Liver (tissue), 9 donors: ENCODE measurements around the gene CYBRD1. TPM values are rescaled to one million over a fixed set of nuclear protein-coding genes. Genes with fewer than 3 reads are reported as not detected.

Source experiments
- DNase-seq: peaks from one replicate; pipeline ENCODE4 v3.0.0-alpha.2; 2017; ENCODE audit warnings: low spot score
- H3K27ac ChIP-seq, 2 donors: one replicate each; pipeline ENCODE4 v1.7.0; 2013; ENCODE audit warnings: inconsistent platforms in 2 of 2, low read length in 2 of 2, control low read depth in 1 of 2, low read depth in 1 of 2, mild to moderate bottlenecking in 1 of 2
- H3K27me3 ChIP-seq, 4 donors: one replicate each; pipeline versions ENCODE4 v1.6.1 to v1.7.0; 2013; ENCODE audit warnings: low read length in 3 of 4, inconsistent platforms in 1 of 4, mild to moderate bottlenecking in 1 of 4, moderate library complexity in 1 of 4; ENCODE audit not compliant: control insufficient read depth in 4 of 4, insufficient read depth in 4 of 4
- H3K36me3 ChIP-seq, 4 donors: one replicate each; pipeline versions ENCODE4 v1.6.1 to v1.7.0; 2013; ENCODE audit warnings: low read length in 3 of 4, mild to moderate bottlenecking in 3 of 4, low read depth in 1 of 4, moderate library complexity in 1 of 4; ENCODE audit not compliant: control insufficient read depth in 4 of 4, insufficient read depth in 3 of 4
- H3K4me1 ChIP-seq, 4 donors: one replicate each; pipeline versions ENCODE4 v1.6.1 to v1.7.0; 2013; ENCODE audit warnings: low read length in 3 of 4, mild to moderate bottlenecking in 3 of 4, moderate library complexity in 1 of 4; ENCODE audit not compliant: control insufficient read depth in 4 of 4, insufficient read depth in 4 of 4
- H3K4me3 ChIP-seq, 3 donors: one replicate each; pipeline versions ENCODE4 v1.6.1 to v1.7.0; 2013; ENCODE audit warnings: low read length in 3 of 3, control low read depth in 1 of 3, low read depth in 1 of 3, mild to moderate bottlenecking in 1 of 3
- H3K9ac ChIP-seq, 2 donors: one replicate each; pipeline ENCODE4 v1.7.0; 2013; ENCODE audit warnings: low read length in 2 of 2, mild to moderate bottlenecking in 2 of 2, moderate library complexity in 2 of 2, control low read depth in 1 of 2, low read depth in 1 of 2
- H3K9me3 ChIP-seq, 4 donors: one replicate each; pipeline versions ENCODE4 v1.6.1 to v1.7.0; 2013; ENCODE audit warnings: low read length in 3 of 4; ENCODE audit not compliant: control insufficient read depth in 4 of 4
- ATF3 ChIP-seq: IDR thresholded peaks from 2 replicates; pipeline ENCODE4 v1.6.1; 2016; ENCODE audit warnings: antibody characterized with exemption
- CTCF ChIP-seq: fragments of 150-350 bp; IDR thresholded peaks from 2 replicates; pipeline ENCODE4 v1.5.1; 2017; ENCODE audit warnings: improper control_type of control experiment, low read depth, low read length; ENCODE audit not compliant: missing input control
- EGR1 ChIP-seq, 2 donors: IDR thresholded peaks; 2 replicates each; pipeline ENCODE4 v1.6.1; 2016 to 2018; ENCODE audit warnings: antibody characterized with exemption in 2 of 2, low read depth in 2 of 2
- FOXA1 ChIP-seq: IDR thresholded peaks from 2 replicates; pipeline ENCODE4 v1.6.1; 2016; ENCODE audit warnings: antibody characterized with exemption
- FOXA2 ChIP-seq: IDR thresholded peaks from 2 replicates; pipeline ENCODE4 v1.6.1; 2016; ENCODE audit warnings: antibody characterized with exemption
- GABPA ChIP-seq, 2 donors: IDR thresholded peaks in 1 of 2; conservative IDR thresholded peaks in 1 of 2; 2 replicates each; pipeline ENCODE4 v1.6.1; 2016; ENCODE audit warnings: antibody characterized with exemption in 2 of 2, mild to moderate bottlenecking in 1 of 2, moderate library complexity in 1 of 2
- HNF4A ChIP-seq, 2 donors: conservative IDR thresholded peaks; 2 replicates each; pipeline ENCODE4 v1.6.1; 2016; ENCODE audit warnings: antibody characterized with exemption in 2 of 2, mild to moderate bottlenecking in 2 of 2
- HNF4G ChIP-seq: IDR thresholded peaks from 2 replicates; pipeline ENCODE4 v1.6.1; 2016; ENCODE audit warnings: antibody characterized with exemption
- JUND ChIP-seq, 2 donors: IDR thresholded peaks; 2 replicates each; pipeline ENCODE4 v1.6.1; 2016; ENCODE audit warnings: antibody characterized with exemption in 2 of 2
- MAX ChIP-seq: IDR thresholded peaks from 2 replicates; pipeline ENCODE4 v1.6.1; 2016; ENCODE audit warnings: antibody characterized with exemption
- NR2F2 ChIP-seq: IDR thresholded peaks from 2 replicates; pipeline ENCODE4 v1.6.1; 2016; ENCODE audit warnings: antibody characterized with exemption
- RAD21 ChIP-seq, 2 donors: IDR thresholded peaks; 2 replicates each; pipeline ENCODE4 v1.6.1; 2016; ENCODE audit warnings: antibody characterized with exemption in 2 of 2, mild to moderate bottlenecking in 2 of 2
- REST ChIP-seq: IDR thresholded peaks from 2 replicates; pipeline ENCODE4 v1.6.1; 2016; ENCODE audit warnings: antibody characterized with exemption, mild to moderate bottlenecking
- RXRA ChIP-seq, 2 donors: IDR thresholded peaks; 2 replicates each; pipeline ENCODE4 v1.6.1; 2017 to 2018; ENCODE audit warnings: antibody characterized with exemption in 2 of 2, mild to moderate bottlenecking in 1 of 2
- SP1 ChIP-seq: IDR thresholded peaks from 2 replicates; pipeline ENCODE4 v1.6.1; 2018; ENCODE audit warnings: antibody characterized with exemption, mild to moderate bottlenecking
- TAF1 ChIP-seq: conservative IDR thresholded peaks from 2 replicates; pipeline ENCODE4 v1.6.1; 2016; ENCODE audit warnings: antibody characterized with exemption, mild to moderate bottlenecking
- YY1 ChIP-seq: IDR thresholded peaks from 2 replicates; pipeline ENCODE4 v1.6.1; 2016; ENCODE audit warnings: antibody characterized with exemption, mild to moderate bottlenecking
- WGBS: extraction: QIAGEN DNeasy Blood & Tissue Kit; methylation state at CpG from one replicate; pipeline ENCODE4 v1.1.7; 2013; 5-methylcytosine and 5-hydroxymethylcytosine counted together
- polyA plus RNA-seq, 2 donors: library from polyadenylated mRNA; stranded (reverse) in 1 of 2; unstranded in 1 of 2; fragments of 200-250 nt in 1 of 2; fragments of >200 nt in 1 of 2; fragmentation: Nextera tagmentation in 1 of 2; extraction: Ambion mirVana in 1 of 2; gene quantifications; one replicate each; pipeline versions ENCODE4 v1.2.1 to v1.2.3, GENCODE V29; 2013 to 2015
- total RNA-seq, 2 donors: library from RNA; depleted of rRNA; stranded (reverse); fragments of >200 nt; gene quantifications; one replicate each; pipeline ENCODE4 v1.2.3, GENCODE V29; 2014
- donor health status: healthy.
- donor health status: healthy.
- donor health status: healthy.
- donor health status: healthy.
- donor health status: healthy.

CYBRD1 gene
- total and polyA plus RNA-seq, 4 donors, result 5.8 to 51.1 (median 9.4) TPM

- no peak for DNase-seq
- peaks cover 0 to 8% (median 4%) of the 10 kb centered on the region in 4 donors for H3K4me1 ChIP-seq
- H3K9ac ChIP-seq, result no peak overlapping the region
- no peaks in the 10 kb centered on the region for H3K27me3 ChIP-seq
- H3K27ac ChIP-seq, result no peak overlapping the region
- TF ChIP-seq GABPA (IDR thresholded peaks at IDR 0.05 in 1 of 2, conservative IDR thresholded peaks at IDR 0.05 in 1 of 2) (no peak), TAF1 (no peak)
- H3K9me3 ChIP-seq, result no peaks in the 10 kb centered on the region
- H3K36me3 ChIP-seq, result peaks cover 0 to 8% (median 0%) of the 10 kb centered on the region in 4 donors
- WGBS, result 71% methylated on average over 1 of the region's 1 CpG
- H3K4me3 ChIP-seq, result no peak overlapping the region
These were observed 43.9 kb upstream of the CYBRD1 start for GRCh38 chr2:171478345-171478744.

GRCh38 chr2:171479154-171479814 is 43.0 kb upstream of the CYBRD1 start:
- DNase-seq, result no peak
- WGBS, result 89% methylated on average over 3 of the region's 3 CpGs
- TF ChIP-seq REST (no peak), ATF3 (no peak), RAD21 (IDR thresholded peaks at IDR 0.05) (no peak), HNF4G (no peak)
- Histone ChIP-seq H3K27ac (no peak overlapping the region), H3K27me3 (no peaks in the 10 kb centered on the region), H3K9ac (no peak overlapping the region), H3K9me3 (no peaks in the 10 kb centered on the region), H3K4me3 (no peak overlapping the region), H3K4me1 (peaks cover 0 to 5% (median 4%) of the 10 kb centered on the region in 4 donors), H3K36me3 (peaks cover 0 to 8% (median 0%) of the 10 kb centered on the region in 4 donors)

- Histone ChIP-seq H3K27ac (no peak overlapping the region), H3K27me3 (no peaks in the 10 kb centered on the region), H3K9me3 (no peaks in the 10 kb centered on the region), H3K4me1 (peaks cover 0 to 5% (median 0%) of the 10 kb centered on the region in 4 donors), H3K9ac (no peak overlapping the region), H3K4me3 (no peak overlapping the region), H3K36me3 (peaks cover 0 to 8% (median 0%) of the 10 kb centered on the region in 4 donors)
- no peak for DNase-seq
- 95% methylated on average over 1 of the region's 1 CpG for WGBS
- TF ChIP-seq ATF3 (no peak), JUND (IDR thresholded peaks at IDR 0.05) (no peak), HNF4G (no peak), NR2F2 (no peak), CTCF (no peak), RXRA (IDR thresholded peaks at IDR 0.05) (no peak), FOXA2 (no peak), FOXA1 (no peak), GABPA (IDR thresholded peaks at IDR 0.05 in 1 of 2, conservative IDR thresholded peaks at IDR 0.05 in 1 of 2) (no peak), REST (no peak), SP1 (no peak), YY1 (no peak), EGR1 (IDR thresholded peaks at IDR 0.05; ENCODE audit: low read depth in 2 of 2) (no peak), MAX (no peak), TAF1 (no peak), HNF4A (conservative IDR thresholded peaks at IDR 0.05) (no peak)
These were observed 41.4 kb upstream of the CYBRD1 start for GRCh38 chr2:171480908-171481307.
